RWPE1 (cell line): ENCODE measurements around the gene SFT2D2.

Source experiments
- CTCF ChIA-PET: fragments of 350-600 bp; sonication (Branson Sonifier 250); formaldehyde crosslinking; extraction: SDS; loops from one replicate; lab custom pipeline; 2021; lab: Yijun Ruan, JAX
- POLR2A ChIA-PET: fragments of 400-600 bp; formaldehyde crosslinking; extraction: SDS; loops from one replicate; lab custom pipeline; 2020; ENCODE audit warnings: antibody characterized with exemption; ENCODE audit not compliant: low non-redundant PET; lab: Yijun Ruan, JAX
- DNase-seq: peaks from one replicate; pipeline ENCODE4 v3.0.0; 2012; ENCODE audit warnings: low spot score
- H3K27ac ChIP-seq: fragments of 450-650 bp; 2 replicates; pipeline ENCODE4 v1.5.1; 2017
- CTCF ChIP-seq: fragments of 450-650 bp; conservative IDR thresholded peaks from 2 replicates; pipeline ENCODE4 v1.5.1; 2017; ENCODE audit warnings: low read depth, mild to moderate bottlenecking

SFT2D2 gene

GRCh38 chr1:168223261-168223660 is 2.5 kb upstream of the SFT2D2 start:
- no peak overlapping the region for H3K27ac ChIP-seq
- no peak for DNase-seq
- ChIA-PET CTCF (no interaction called here), POLR2A (no interaction called here)
- TF ChIP-seq CTCF: no peak

- no peak for DNase-seq
- POLR2A ChIA-PET: no interaction called here
- H3K27ac ChIP-seq: no peak overlapping the region
- CTCF ChIA-PET: no interaction called here
- no peak for TF ChIP-seq CTCF
These were observed 1.9 kb upstream of the SFT2D2 start for GRCh38 chr1:168223681-168224540.

GRCh38 chr1:168224991-168225390 is 813 bp upstream of the SFT2D2 start:
- CTCF ChIA-PET: no interaction called here
- DNase-seq: no peak
- no peak for TF ChIP-seq CTCF
- POLR2A ChIA-PET: no interaction called here
- H3K27ac ChIP-seq: peak overlapping the region; percentile 77; the same call in 1 of the 2 replicates

GRCh38 chr1:168227620-168228019 is 1.8 kb downstream of the SFT2D2 start:
- peak; percentile 20 for DNase-seq
- no peak for TF ChIP-seq CTCF
- ChIA-PET POLR2A (no interaction called here), CTCF (interaction anchor here (0.5 to 1.1 kb wide), 5 partner anchors 23 to 213 kb away, joined by 3 to 6 read pairs (median 3); partner anchors contain the start of gene TIPRL)
- H3K27ac ChIP-seq: no peak overlapping the region

GRCh38 chr1:168229893-168230292 is 4.1 kb downstream of the SFT2D2 start:
- CTCF ChIA-PET: interaction anchor here (0.8 kb wide), 1 partner anchor 27 kb away, joined by 3 read pairs; no protein-coding TSS in a partner anchor
- no peak for TF ChIP-seq CTCF

GRCh38 chr1:168230709-168231108 is 4.9 kb downstream of the SFT2D2 start:
- TF ChIP-seq CTCF: no peak
- ChIA-PET POLR2A (no interaction called here), CTCF (no interaction called here)
- no peak overlapping the region for H3K27ac ChIP-seq
- no peak for DNase-seq

More at GRCh38 chr1:168229893-168230292, 4.1 kb downstream of the SFT2D2 start:
- no peak overlapping the region for H3K27ac ChIP-seq
- DNase-seq: peak; percentile 10
- POLR2A ChIA-PET: no interaction called here
